Right renal pelvis (tissue), 4 donors: ENCODE results near the gene ABCF1. TPM values are rescaled to one million over a fixed set of nuclear protein-coding genes. Genes with fewer than 3 reads are reported as not detected.
"Not testable (repeated sequence)": the region's sequence is repeated elsewhere in the genome, so short reads cannot be mapped to it uniquely, and the experiment has no call there.

Experiments
- DNase-seq, 4 donors: peaks; one replicate each; pipeline ENCODE4 v3.0.0-alpha.2; 2013; ENCODE audit warnings: low read depth in 4 of 4, low spot score in 3 of 4, missing footprints in 1 of 4
- polyA plus RNA-seq, 4 donors: library from polyadenylated mRNA; unstranded; fragments of 120-200 nt; gene quantifications; one replicate each; pipeline ENCODE4 v1.2.1, GENCODE V29; 2013; ENCODE audit not compliant: insufficient read length in 4 of 4

The ABCF1 gene
- polyA plus RNA-seq: 10 to 100 TPM; 63.3 to 65.8 (median 64.9) TPM

GRCh38 chr6:30571075-30571761 is at the start of gene ABCF1:
Gene ABCF1, plus strand, starts transcription at chr6:30571442. Its CDS starts 46 bp downstream, at chr6:30571488.
- DNase-seq: peak; percentile 93 to 99 (median 94)

- DNase-seq: not testable (repeated sequence)
These were observed 49.3 kb upstream of the ABCF1 start for GRCh38 chr6:30521952-30522351.

- not testable (repeated sequence) for DNase-seq
These were observed 44.8 kb upstream of the ABCF1 start for GRCh38 chr6:30526444-30526843.

GRCh38 chr6:30529349-30529875 is 41.8 kb upstream of the ABCF1 start:
- DNase-seq: not testable (repeated sequence)

- no peak for DNase-seq
These were observed 41.2 kb upstream of the ABCF1 start for GRCh38 chr6:30530014-30530413.

GRCh38 chr6:30533460-30534294 is 37.6 kb upstream of the ABCF1 start:
- DNase-seq: no peak

GRCh38 chr6:30537931-30538330 is 33.3 kb upstream of the ABCF1 start:
- no peak for DNase-seq

DNA sequence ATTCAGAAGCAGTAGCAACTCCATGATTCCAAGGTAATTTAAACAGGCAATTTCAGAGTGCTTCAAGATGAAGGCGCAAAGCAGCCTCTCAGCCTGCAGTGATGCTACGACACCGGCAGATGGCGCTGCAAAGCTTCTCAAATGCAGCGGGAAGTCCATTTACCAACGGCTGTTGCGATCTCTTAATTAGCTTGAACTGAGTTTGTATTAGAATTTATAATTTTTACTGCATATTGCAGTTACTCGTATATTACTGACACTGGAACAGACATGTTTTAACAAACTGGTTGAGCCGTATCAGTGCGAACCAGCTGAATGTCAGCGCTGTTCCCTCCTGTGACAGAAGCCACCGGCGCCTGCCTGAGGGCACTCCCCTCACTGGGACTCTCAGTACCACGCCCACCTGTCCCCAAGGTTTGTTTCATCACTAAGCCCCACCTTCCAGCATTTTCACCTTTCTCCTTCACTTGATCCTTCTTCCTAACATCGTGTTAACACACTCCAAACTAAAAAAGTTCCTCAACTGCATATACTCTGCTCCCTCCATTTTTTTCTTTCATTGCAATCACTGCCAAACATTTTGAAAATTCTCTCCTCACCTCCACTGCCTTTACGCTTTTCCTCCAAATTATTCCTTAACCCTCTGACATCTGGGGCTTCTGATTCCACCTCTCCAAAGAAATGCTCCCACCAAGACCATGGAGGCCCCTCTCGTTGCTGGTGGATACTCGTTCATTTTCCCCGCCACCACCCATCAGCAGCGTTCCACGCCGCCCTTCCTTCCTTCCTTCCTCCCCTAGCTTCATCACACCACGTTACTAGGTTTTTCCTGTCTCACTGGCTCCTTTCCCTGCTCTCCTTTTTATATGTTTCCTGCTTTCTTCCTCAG is 29.5 kb upstream of the ABCF1 start:
- peak; percentile 68 to 78 (median 74) for DNase-seq

DNA sequence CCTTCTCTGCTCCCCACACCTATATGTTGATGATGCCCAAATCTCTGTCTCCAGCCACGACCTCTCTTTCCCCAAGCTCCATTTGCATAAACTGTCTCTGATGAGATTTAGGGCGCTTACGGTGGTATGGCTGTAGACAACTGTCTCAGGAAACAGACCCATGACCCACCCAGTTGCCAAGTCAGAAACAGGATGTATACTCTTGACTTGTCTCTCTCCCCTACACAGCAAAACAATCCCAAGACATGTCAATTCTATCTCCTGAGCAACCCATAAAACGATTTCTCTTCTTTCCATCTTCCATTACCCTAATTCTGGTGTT is 28.9 kb upstream of the ABCF1 start:
- DNase-seq: no peak

- no peak for DNase-seq
These were observed 28.3 kb upstream of the ABCF1 start for GRCh38 chr6:30542915-30543314.

DNA sequence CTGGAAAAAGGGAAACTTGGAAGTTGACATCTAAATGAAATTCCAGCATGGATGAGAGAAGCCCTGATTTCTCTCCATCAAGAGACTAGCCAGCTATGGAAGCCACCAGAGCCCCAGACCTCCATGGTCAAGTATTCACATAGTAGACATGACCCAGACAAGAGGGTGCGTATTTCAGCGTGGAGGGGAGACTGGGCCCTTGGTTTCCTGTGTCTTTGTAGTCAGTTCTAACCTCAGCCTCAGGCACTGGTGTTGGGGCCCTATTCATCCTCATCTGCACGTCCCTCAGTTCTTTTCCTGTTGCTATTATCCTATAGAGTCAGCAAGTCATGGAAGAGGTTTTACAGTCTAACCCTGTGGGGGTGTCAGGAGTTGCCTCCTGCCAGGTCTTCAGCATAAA is 27.4 kb upstream of the ABCF1 start:
- DNase-seq: no peak

- peak in 1 of 4 donors; percentile 22 for DNase-seq
These were observed 26.5 kb upstream of the ABCF1 start for GRCh38 chr6:30544666-30545272.

DNA sequence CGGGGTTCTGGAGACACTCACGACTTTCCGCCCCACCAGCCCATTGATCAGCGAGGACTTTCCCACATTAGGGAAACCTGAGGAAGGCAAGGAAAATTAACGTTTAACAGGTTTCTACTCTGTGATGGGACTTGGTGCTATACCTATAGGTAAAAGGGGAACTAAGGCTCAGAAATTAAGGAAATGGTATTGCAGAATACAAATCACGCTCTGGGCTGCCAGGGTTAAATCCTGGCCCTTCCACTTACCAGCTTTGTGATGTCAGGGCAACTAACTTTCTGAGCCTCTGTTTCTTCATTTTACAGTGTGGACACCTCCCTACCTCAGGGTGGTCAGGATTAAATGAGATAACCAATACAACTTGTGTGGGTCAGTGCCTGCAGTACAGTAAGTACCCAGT is 23.8 kb upstream of the ABCF1 start:
- DNase-seq: no peak

DNA sequence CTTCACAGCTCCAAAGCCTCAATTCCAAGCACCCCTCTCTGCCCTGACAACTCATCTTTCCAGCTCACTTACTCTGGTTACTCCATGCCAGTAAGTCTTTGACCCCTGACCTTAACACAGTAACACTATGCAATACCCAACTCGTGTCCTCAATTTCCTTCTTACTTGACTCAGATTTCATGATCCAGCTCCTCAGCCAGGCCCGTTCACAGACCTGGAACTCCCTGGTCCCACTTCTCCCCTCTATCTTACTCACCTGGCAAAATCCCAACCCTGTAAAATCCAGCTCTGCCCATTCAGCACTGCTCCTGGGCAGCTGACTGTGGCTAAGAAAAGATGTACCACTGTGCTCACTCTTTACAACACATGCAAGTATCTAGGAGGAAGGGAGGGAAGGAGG is 22.9 kb upstream of the ABCF1 start:
- no peak for DNase-seq

GRCh38 chr6:30554404-30554803 is 16.8 kb upstream of the ABCF1 start:
- no peak for DNase-seq

GRCh38 chr6:30554962-30555815 is 16.1 kb upstream of the ABCF1 start:
- peak in 1 of 4 donors; percentile 50 for DNase-seq

DNA sequence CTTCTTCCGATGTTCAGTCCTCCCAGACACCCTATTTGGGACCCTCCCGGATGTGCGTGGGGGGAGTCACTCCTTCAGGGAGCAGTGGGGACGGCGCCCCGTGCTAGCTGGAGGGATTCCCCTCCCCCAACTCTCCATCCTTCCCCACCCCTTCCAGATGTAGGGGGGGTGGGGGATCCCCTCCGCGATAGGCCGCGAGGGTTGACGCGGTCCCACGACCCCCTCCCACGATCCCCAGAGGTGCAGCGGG is 15.5 kb upstream of the ABCF1 start:
- peak in 1 of 4 donors; percentile 71 for DNase-seq

GRCh38 chr6:30556066-30556905 is 15.0 kb upstream of the ABCF1 start, which contains the start of gene GNL1:
Gene GNL1, minus strand, starts transcription at chr6:30556489. Its CDS starts 286 bp downstream, at chr6:30556203.
- peak; percentile 84 to 87 (median 84) for DNase-seq
